Activated CD8-positive, alpha-beta T cell treated with anti-CD3 and anti-CD28 coated beads for 36 hours (primary cell): Measurements from ENCODE around the gene AMZ2. TPM values are rescaled to one million over a fixed set of nuclear protein-coding genes. Genes with fewer than 3 reads are reported as not detected.

Experiments used
- ATAC-seq: fragments of 200-7000 bp; cut with Tn5 transposase; one replicate; pipeline ENCODE4 v1.10.0; 2021; ENCODE audit warnings: mild to moderate bottlenecking, moderate library complexity
- CTCF ChIA-PET: fragments of 350-600 bp; sonication (Branson Sonifier 250); formaldehyde crosslinking; loops from one replicate; lab custom pipeline; 2021; ENCODE audit warnings: antibody characterized with exemption; lab: Charles Lee
- POLR2A ChIA-PET: fragments of 350-600 bp; sonication (Branson Sonifier 250); formaldehyde crosslinking; loops from one replicate; lab custom pipeline; 2021; ENCODE audit warnings: antibody characterized with exemption; lab: Charles Lee
- DNase-seq: peaks from one replicate; pipeline ENCODE4 v3.0.0-alpha.2; 2020
- H3K27ac Mint-ChIP-seq: one replicate; pipeline ENCODE4 v1.8.0; 2021; ENCODE audit warnings: mild to moderate bottlenecking, mixed read lengths
- H3K27me3 Mint-ChIP-seq: one replicate; pipeline ENCODE4 v1.8.0; 2021; ENCODE audit warnings: mixed read lengths
- H3K36me3 Mint-ChIP-seq: one replicate; pipeline ENCODE4 v1.8.0; 2021; ENCODE audit warnings: low read depth, mixed read lengths
- H3K4me1 Mint-ChIP-seq: one replicate; pipeline ENCODE4 v1.8.0; 2021; ENCODE audit warnings: low read depth, mixed read lengths
- H3K4me3 Mint-ChIP-seq: one replicate; pipeline ENCODE4 v1.8.0; 2021; ENCODE audit warnings: mild to moderate bottlenecking, moderate library complexity, mixed read lengths
- H3K9me3 Mint-ChIP-seq: one replicate; pipeline ENCODE4 v1.8.0; 2021; ENCODE audit warnings: mixed read lengths
- intact Hi-C: fragments of 100-400 bp; cut with micrococcal nuclease; formaldehyde crosslinking; loops from one replicate; pipeline ENCODE4 v1.10.0; 2022
- total RNA-seq, 2 experiments: library from RNA; stranded (reverse); gene quantifications; one replicate each; pipeline ENCODE4 v1.2.3, GENCODE V29; 2021
- TF ChIP-seq, protein P1 (sequence below): fragments of 200-600 bp; IDR thresholded peaks from one replicate; pipeline ENCODE4 v1.8.0; 2022; ENCODE audit warnings: antibody characterized with exemption, mild to moderate bottlenecking

Gene AMZ2
- total RNA-seq, 2 experiments from 2014 or later = 132 to 141 TPM

DNA sequence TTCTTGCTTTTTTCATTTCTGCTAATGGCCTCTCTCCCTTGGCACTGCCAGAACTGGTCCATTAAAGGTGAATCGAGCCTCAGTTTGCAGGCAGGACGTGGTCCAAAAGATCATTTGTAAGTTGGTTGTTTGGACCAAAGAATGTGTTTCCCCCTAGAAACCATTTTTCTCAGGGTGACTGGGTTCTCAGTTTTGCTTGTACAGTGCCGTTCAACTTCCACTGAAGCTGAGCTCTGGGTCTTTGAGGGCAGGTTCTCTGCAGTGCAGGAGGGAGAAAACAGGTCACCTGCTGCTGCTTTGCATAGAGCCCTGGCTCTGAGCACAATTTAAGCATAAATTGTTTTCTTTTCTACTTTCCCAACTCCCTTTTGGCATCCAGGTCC lies 9.0 kb upstream of the AMZ2 start:
- DNase-seq = peak; percentile 60
- TF ChIP-seq, protein P1, sequence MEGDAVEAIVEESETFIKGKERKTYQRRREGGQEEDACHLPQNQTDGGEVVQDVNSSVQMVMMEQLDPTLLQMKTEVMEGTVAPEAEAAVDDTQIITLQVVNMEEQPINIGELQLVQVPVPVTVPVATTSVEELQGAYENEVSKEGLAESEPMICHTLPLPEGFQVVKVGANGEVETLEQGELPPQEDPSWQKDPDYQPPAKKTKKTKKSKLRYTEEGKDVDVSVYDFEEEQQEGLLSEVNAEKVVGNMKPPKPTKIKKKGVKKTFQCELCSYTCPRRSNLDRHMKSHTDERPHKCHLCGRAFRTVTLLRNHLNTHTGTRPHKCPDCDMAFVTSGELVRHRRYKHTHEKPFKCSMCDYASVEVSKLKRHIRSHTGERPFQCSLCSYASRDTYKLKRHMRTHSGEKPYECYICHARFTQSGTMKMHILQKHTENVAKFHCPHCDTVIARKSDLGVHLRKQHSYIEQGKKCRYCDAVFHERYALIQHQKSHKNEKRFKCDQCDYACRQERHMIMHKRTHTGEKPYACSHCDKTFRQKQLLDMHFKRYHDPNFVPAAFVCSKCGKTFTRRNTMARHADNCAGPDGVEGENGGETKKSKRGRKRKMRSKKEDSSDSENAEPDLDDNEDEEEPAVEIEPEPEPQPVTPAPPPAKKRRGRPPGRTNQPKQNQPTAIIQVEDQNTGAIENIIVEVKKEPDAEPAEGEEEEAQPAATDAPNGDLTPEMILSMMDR = no peak
- CTCF ChIA-PET = interaction anchor here (1.0 to 2.9 kb wide), 5 partner anchors 10 to 198 kb away, joined by 3 to 12 read pairs (median 3); partner anchors contain the start of gene AMZ2
- no peaks in the 10 kb centered on the region for H3K36me3 Mint-ChIP-seq
- H3K9me3 Mint-ChIP-seq = no peaks in the 10 kb centered on the region
- no peaks in the 10 kb centered on the region for H3K27me3 Mint-ChIP-seq
- intact Hi-C loops = no loop called here
- POLR2A ChIA-PET = interaction anchor here (1.3 to 5.6 kb wide), 3 partner anchors 9 to 52 kb away, joined by 5 to 63 read pairs (median 13); partner anchors contain the start of genes AMZ2, ARSG and SLC16A6
- peak; percentile 33 for ATAC-seq
- peaks cover 52% of the 10 kb centered on the region for H3K4me1 Mint-ChIP-seq
- H3K4me3 Mint-ChIP-seq = peak overlapping the region; percentile 82
- peak overlapping the region; percentile 99 for H3K27ac Mint-ChIP-seq

DNA sequence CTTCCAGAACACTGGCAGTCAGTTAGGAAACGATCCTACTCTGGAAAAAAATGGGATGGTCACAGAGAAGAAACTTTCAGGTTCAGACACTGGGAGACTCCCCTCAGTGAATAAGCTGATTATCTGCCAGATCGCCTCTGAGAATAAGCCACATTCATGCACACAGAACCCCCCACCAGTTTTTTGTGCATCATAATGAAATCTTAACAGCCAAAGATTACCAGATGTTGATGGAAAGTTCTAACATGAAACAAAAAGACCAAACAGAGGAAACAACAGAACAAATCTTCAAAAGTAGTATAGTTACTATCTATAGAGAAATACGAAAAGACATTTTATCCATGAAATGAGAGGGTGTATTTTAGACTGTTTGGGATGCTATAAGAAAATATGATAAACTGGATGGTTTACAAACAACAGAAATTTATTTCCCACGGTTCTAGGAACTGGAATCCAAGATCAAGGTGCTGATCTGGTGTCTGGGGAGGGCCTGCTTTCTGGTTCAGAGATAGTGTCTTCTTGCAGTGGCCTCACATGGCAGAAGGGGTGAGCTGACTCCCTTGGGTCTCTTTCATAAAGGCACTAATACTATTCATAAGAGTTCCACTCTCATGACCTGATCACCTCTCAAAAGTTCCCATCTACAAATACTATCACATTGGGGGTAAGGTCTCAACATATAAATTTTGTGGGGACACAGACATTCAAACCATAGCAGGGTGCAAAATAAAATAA lies 8.0 kb upstream of the AMZ2 start:
- peak overlapping the region; percentile 82 for H3K4me3 Mint-ChIP-seq
- no peak for ATAC-seq
- peaks cover 50% of the 10 kb centered on the region for H3K4me1 Mint-ChIP-seq
- peak overlapping the region; percentile 99 for H3K27ac Mint-ChIP-seq
- no peaks in the 10 kb centered on the region for H3K9me3 Mint-ChIP-seq
- DNase-seq = no peak
- intact Hi-C loops = no loop called here
- TF ChIP-seq, protein P1 = no peak
- ChIA-PET CTCF (interaction anchor here (2.9 kb wide), 1 partner anchor 9 kb away, joined by 12 read pairs; the partner anchor contains the start of gene AMZ2), POLR2A (interaction anchor here (2.7 to 5.6 kb wide), 2 partner anchors 8 to 35 kb away, joined by 13 to 63 read pairs; partner anchors contain the start of gene AMZ2)
- H3K27me3 Mint-ChIP-seq = no peaks in the 10 kb centered on the region
- H3K36me3 Mint-ChIP-seq = no peaks in the 10 kb centered on the region

DNA sequence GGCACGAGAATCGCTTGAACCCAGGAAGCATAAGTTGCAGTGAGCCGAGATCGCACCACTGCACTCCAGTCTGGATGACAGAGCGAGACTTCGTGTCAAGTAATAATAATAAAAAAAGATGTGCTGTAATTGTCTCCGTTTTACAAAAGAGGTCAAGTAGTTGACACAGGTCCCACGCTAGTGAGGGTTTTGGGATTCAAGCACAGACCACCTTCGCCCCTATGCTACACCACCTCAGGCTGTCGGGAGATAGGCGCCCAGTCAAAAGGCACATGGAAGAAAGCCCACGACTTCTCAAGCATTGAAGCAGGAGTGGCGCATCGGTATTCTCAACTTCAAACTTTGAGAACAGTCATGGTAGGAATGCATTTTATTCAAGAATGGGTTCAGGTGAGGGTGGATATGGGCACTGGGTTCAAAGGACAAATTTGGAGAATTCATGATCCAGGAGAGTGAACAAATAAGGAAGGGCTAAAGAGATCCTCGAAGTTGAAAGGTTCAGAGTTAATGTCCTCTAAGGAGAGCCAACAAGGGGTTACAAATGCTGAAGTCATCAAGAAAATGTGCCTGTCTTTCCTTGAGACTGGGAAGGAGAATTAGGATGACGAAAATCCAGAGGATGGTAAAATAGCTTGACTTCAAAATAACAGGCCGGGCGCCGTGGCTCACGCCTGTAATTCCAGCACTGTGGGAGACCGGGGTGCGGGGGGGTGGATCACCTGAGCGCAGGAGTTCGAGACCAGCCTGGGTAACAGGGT lies 1.4 kb upstream of the AMZ2 start:
- TF ChIP-seq, protein P1 = no peak
- ATAC-seq (no peak), DNase-seq (no peak)
- H3K27me3 Mint-ChIP-seq = no peaks in the 10 kb centered on the region
- POLR2A ChIA-PET = interaction anchor here (1.4 to 4.4 kb wide), 8 partner anchors 9 to 212 kb away, joined by 3 to 63 read pairs (median 23); partner anchors contain the start of genes ARSG, SLC16A6 and WIPI1
- peak overlapping the region; percentile 87 for H3K4me3 Mint-ChIP-seq
- H3K27ac Mint-ChIP-seq = peak overlapping the region; percentile 98
- peaks cover 28% of the 10 kb centered on the region for H3K36me3 Mint-ChIP-seq
- H3K9me3 Mint-ChIP-seq = no peaks in the 10 kb centered on the region
- intact Hi-C loops = loop anchor here (5.0 kb wide), 2 partner anchors 39 to 64 kb away; no protein-coding TSS in a partner anchor
- H3K4me1 Mint-ChIP-seq = peaks cover 32% of the 10 kb centered on the region
- CTCF ChIA-PET = interaction anchor here (1.3 to 3.2 kb wide), 4 partner anchors 46 to 216 kb away, joined by 5 to 20 read pairs (median 10); no protein-coding TSS in a partner anchor

DNA sequence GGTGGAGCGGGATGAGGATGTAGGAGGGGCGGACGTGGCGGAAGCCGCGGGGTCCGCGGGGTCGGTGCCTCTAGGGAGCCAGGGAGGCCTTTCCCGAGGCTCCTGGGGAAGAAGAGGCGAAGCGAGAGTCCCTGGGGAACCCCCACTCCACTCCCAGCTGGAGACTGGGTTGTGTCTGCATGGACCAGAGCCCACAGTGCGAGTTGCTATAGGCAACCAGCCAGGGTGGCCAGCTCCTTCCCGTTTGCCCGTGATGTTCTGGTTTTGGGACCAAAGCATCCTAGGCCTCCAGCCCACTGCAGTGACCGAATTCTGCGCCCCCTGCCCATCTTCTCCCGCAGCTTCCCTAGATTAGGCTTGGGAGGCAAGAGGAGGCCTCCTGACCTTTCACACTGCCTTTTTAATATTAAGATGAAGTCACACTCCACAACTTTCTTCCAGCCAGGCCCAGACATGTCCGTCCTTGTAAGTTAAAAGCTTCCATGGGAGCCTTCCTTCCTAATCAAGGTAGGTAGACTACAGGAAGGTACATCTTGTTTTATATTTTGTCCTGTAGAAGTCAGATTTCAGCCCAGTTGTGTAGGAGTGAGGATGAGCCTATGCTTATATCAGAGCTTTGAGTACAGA lies 469 bp downstream of the AMZ2 start:
- Mint-ChIP-seq H3K9me3 (no peaks in the 10 kb centered on the region), H3K27ac (peak overlapping the region; percentile 98), H3K4me3 (peak overlapping the region; percentile 87), H3K27me3 (no peaks in the 10 kb centered on the region), H3K4me1 (peaks cover 49% of the 10 kb centered on the region), H3K36me3 (peaks cover 43% of the 10 kb centered on the region)
- no peak for DNase-seq
- ChIA-PET CTCF (interaction anchor here (1.0 to 3.2 kb wide), 15 partner anchors 9 to 214 kb away, joined by 3 to 20 read pairs (median 8); no protein-coding TSS in a partner anchor), POLR2A (interaction anchor here (0.7 to 4.4 kb wide), 21 partner anchors 7 to 228 kb away, joined by 3 to 63 read pairs (median 4); partner anchors contain the start of genes ARSG, SLC16A6 and WIPI1)
- ATAC-seq = peak; percentile 8
- TF ChIP-seq, protein P1 = no peak
- intact Hi-C loops = loop anchor here (5.0 kb wide), 2 partner anchors 41 to 66 kb away; no protein-coding TSS in a partner anchor
